Neural cell (in vitro differentiated cells): ENCODE measurements around the gene PRPH.

Experiments used
- CTCF ChIP-seq: fragments of 450-650 bp; IDR thresholded peaks from 2 replicates; pipeline ENCODE4 v1.5.1; 2014; ENCODE audit warnings: antibody characterized with exemption, mild to moderate bottlenecking, moderate library complexity; ENCODE audit not compliant: poor library complexity, severe bottlenecking
- EZH2 ChIP-seq: fragments of 200-600, 300-800 bp; shearing (Covaris generic), sonication (generic); IDR thresholded peaks from 2 replicates; pipeline ENCODE4 v1.6.1; 2014; ENCODE audit warnings: antibody characterized with exemption, low read length, borderline replicate concordance, mild to moderate bottlenecking; ENCODE audit not compliant: insufficient read depth, poor library complexity, severe bottlenecking
- POLR2AphosphoS5 ChIP-seq: IDR thresholded peaks from 2 replicates; pipeline ENCODE4 v1.6.1; 2012

GRCh38 chr12:49328816-49329215 lies 33.9 kb downstream of the PRPH start:
- TF ChIP-seq CTCF (no peak), POLR2AphosphoS5 (no peak), EZH2 (no peak)
